OCI-LY3 (cell line): ENCODE data around the gene SULF2.

Experiments
- H2AFZ ChIP-seq: fragments of 200-600, 300-600 bp; shearing (Covaris generic); 2 replicates; pipeline ENCODE4 v1.6.0; 2014; ENCODE audit warnings: antibody characterized with exemption, low read depth, low read length
- H3K27ac ChIP-seq: fragments of 200-600, 300-600 bp; sonication (generic); 2 replicates; pipeline ENCODE4 v1.5.1; 2014; ENCODE audit warnings: mild to moderate bottlenecking, low read length, moderate library complexity, mixed read lengths
- H3K27me3 ChIP-seq: fragments of 200-600, 300-600 bp; sonication (generic); 2 replicates; pipeline ENCODE4 v1.6.1; 2014; ENCODE audit warnings: low read depth, low read length, mixed read lengths
- H3K36me3 ChIP-seq: fragments of 200-600, 300-600 bp; sonication (generic); replicated peaks from 2 replicates; pipeline ENCODE3; 2014; ENCODE audit warnings: low read depth, low read length, mixed read lengths
- H3K4me1 ChIP-seq: fragments of 300-600, 200-600 bp; sonication (generic); 2 replicates; pipeline ENCODE4 v1.6.1; 2014; ENCODE audit warnings: low read length, mixed read lengths
- H3K4me2 ChIP-seq: fragments of 200-600, 300-600 bp; sonication (generic); 2 replicates; pipeline ENCODE4 v1.6.1; 2014; ENCODE audit warnings: low read length, mixed read lengths
- H3K4me3 ChIP-seq: fragments of 300-600, 200-600 bp; sonication (generic); 2 replicates; pipeline ENCODE4 v1.5.1; 2014; ENCODE audit warnings: antibody characterized with exemption, mild to moderate bottlenecking, low read length, moderate library complexity
- H3K79me2 ChIP-seq: fragments of 300-600, 200-600 bp; shearing (Covaris generic); 2 replicates; pipeline ENCODE4 v1.6.1; 2014; ENCODE audit warnings: mild to moderate bottlenecking, low read length, mixed read lengths
- H3K9ac ChIP-seq: fragments of 300-600, 200-600 bp; shearing (Covaris generic); 2 replicates; pipeline ENCODE4 v1.6.0; 2014; ENCODE audit warnings: mild to moderate bottlenecking, low read length, moderate library complexity
- H3K9me3 ChIP-seq: fragments of 200-600, 300-600 bp; shearing (Covaris generic); 2 replicates; pipeline ENCODE4 v1.6.1; 2014; ENCODE audit warnings: low read length, mixed read lengths; ENCODE audit not compliant: insufficient read depth
- H4K20me1 ChIP-seq: fragments of 200-600, 300-600 bp; sonication (generic); 2 replicates; pipeline ENCODE4 v1.6.1; 2016; ENCODE audit warnings: low read length, mixed read lengths; ENCODE audit not compliant: insufficient read depth
- EZH2phosphoT487 ChIP-seq: fragments of 200-600 bp; shearing (Covaris generic); IDR thresholded peaks from 2 replicates; pipeline ENCODE4 v1.6.1; 2018; ENCODE audit warnings: antibody characterized with exemption, mixed run types, low read depth
- TF ChIP-seq, protein P1 (sequence below): fragments of 200-600, 300-600 bp; sonication (generic); IDR thresholded peaks from 2 replicates; pipeline ENCODE4 v1.5.1; 2014; ENCODE audit warnings: antibody characterized with exemption, low read length, low read depth

SULF2 gene

DNA sequence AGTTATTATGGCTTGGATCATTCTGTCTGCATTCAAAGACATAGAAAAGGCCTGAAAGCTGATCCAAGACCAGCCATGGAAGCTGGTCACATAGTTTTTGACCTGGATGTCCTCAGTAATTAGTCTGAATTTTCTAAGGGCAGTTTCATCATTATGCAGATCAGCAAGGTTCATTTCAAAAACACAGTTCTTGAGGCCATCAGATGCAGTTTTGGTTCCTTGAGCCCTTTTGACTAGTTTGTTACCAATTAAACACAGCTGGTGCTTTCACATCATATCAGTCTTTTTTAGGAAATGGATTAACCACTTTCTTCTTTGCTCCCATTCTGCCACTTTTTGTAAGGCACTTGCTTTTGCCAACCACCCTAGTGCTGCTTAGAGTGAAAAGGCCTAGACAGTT, 154.2 kb downstream of the SULF2 start:
- Histone ChIP-seq H3K4me1 (peaks cover 8% of the 10 kb centered on the region), H3K27ac (peak overlapping the region; percentile 2; the same call in 1 of the 2 replicates), H4K20me1 (peaks cover 23% of the 10 kb centered on the region), H3K27me3 (no peaks in the 10 kb centered on the region), H3K9ac (no peak overlapping the region), H3K4me2 (no peak overlapping the region), H2AFZ (no peak overlapping the region), H3K9me3 (no peaks in the 10 kb centered on the region), H3K4me3 (no peak overlapping the region), H3K36me3 (peaks cover 68% of the 10 kb centered on the region), H3K79me2 (peaks cover 26% of the 10 kb centered on the region)
- TF ChIP-seq EZH2phosphoT487 = no peak
- TF ChIP-seq, protein P1, sequence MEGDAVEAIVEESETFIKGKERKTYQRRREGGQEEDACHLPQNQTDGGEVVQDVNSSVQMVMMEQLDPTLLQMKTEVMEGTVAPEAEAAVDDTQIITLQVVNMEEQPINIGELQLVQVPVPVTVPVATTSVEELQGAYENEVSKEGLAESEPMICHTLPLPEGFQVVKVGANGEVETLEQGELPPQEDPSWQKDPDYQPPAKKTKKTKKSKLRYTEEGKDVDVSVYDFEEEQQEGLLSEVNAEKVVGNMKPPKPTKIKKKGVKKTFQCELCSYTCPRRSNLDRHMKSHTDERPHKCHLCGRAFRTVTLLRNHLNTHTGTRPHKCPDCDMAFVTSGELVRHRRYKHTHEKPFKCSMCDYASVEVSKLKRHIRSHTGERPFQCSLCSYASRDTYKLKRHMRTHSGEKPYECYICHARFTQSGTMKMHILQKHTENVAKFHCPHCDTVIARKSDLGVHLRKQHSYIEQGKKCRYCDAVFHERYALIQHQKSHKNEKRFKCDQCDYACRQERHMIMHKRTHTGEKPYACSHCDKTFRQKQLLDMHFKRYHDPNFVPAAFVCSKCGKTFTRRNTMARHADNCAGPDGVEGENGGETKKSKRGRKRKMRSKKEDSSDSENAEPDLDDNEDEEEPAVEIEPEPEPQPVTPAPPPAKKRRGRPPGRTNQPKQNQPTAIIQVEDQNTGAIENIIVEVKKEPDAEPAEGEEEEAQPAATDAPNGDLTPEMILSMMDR = no peak

DNA sequence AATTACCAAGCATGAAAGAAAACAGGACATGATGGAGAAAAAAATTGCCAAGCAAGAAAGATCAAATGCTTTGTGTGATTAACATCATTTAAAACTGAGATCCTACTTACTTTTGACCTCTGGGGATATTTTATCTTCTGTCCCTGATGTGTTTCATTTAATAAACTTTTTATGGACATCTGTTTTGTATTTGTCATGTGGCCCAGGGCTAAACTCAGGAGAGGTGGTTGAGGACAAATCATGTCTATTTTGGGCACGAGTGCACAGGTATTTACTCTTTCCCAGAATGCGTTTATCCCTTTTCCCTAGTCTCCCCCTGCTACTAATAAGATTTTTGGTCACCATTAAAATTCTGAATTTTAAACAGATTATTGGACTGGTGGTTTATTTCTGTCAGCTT, 155.4 kb downstream of the SULF2 start:
- Histone ChIP-seq H3K9ac (no peak overlapping the region), H3K4me3 (no peak overlapping the region), H3K4me1 (peaks cover 8% of the 10 kb centered on the region), H3K79me2 (peaks cover 29% of the 10 kb centered on the region), H2AFZ (no peak overlapping the region), H3K9me3 (no peaks in the 10 kb centered on the region), H3K27ac (no peak overlapping the region), H3K36me3 (peaks cover 72% of the 10 kb centered on the region), H4K20me1 (peaks cover 27% of the 10 kb centered on the region), H3K4me2 (no peak overlapping the region), H3K27me3 (no peaks in the 10 kb centered on the region)
- no peak for TF ChIP-seq EZH2phosphoT487
- TF ChIP-seq, protein P1 = no peak

DNA sequence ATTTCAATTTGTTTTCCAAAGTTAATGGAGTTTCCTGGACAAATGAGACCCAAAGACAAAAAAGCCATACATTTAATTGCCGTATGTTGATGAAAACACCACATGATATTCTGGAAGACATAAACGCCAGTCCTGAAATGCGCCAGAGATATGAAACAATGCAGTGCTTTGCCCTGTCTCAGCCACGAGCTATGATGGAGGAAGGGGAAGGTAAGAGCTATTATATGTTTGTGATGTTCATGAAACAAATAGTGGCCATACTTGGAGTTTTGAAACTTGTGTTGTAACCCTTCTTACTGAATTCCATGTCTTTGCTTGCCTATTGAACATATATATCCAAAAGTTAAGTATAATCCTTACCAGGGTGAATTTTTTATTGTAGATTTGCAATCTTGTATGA, 157.7 kb downstream of the SULF2 start:
- Histone ChIP-seq H3K36me3 (peaks cover 75% of the 10 kb centered on the region), H3K4me3 (no peak overlapping the region), H3K27me3 (no peaks in the 10 kb centered on the region), H3K79me2 (peaks cover 47% of the 10 kb centered on the region), H3K27ac (no peak overlapping the region), H2AFZ (no peak overlapping the region), H3K9me3 (no peaks in the 10 kb centered on the region), H3K9ac (no peak overlapping the region), H3K4me2 (no peak overlapping the region), H3K4me1 (peaks cover 8% of the 10 kb centered on the region), H4K20me1 (peaks cover 31% of the 10 kb centered on the region)
- TF ChIP-seq, protein P1 = no peak
- TF ChIP-seq EZH2phosphoT487 = no peak

DNA sequence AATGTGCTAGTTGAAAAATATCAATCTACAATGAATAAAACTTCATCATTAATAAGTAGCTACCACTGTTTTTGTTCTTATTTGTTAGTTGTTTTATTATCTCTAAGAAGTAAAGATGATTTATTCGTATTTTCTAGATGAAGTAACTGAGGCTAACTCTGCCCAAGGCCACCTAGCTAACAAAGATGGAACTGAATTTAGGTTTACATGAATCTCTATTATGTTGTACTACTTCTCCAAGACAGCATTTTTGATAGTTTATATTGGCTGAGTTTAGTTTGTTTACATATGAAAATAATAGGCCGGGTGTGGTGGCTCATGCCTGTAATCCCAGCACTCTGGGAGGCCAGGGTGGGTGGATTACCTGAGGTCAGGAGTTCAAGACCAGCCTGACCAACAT, 162.1 kb downstream of the SULF2 start:
- H3K9ac ChIP-seq = no peak overlapping the region
- H3K4me3 ChIP-seq = no peak overlapping the region
- H3K9me3 ChIP-seq = no peaks in the 10 kb centered on the region
- TF ChIP-seq, protein P1 = no peak
- no peak for TF ChIP-seq EZH2phosphoT487
- H3K27me3 ChIP-seq = no peaks in the 10 kb centered on the region
- H4K20me1 ChIP-seq = peaks cover 39% of the 10 kb centered on the region
- H3K4me2 ChIP-seq = no peak overlapping the region
- peaks cover 60% of the 10 kb centered on the region for H3K79me2 ChIP-seq
- H2AFZ ChIP-seq = no peak overlapping the region
- H3K36me3 ChIP-seq = peaks cover 53% of the 10 kb centered on the region
- no peak overlapping the region for H3K27ac ChIP-seq
- H3K4me1 ChIP-seq = peaks cover 16% of the 10 kb centered on the region
